ENCODE data around the gene SPCS3.

GRCh38 chr4:176307666-176307930 lies 12.2 kb upstream of the SPCS3 start:
- TF ChIP-seq CTCF (IDR thresholded peaks at IDR 0.05) (no peak), POLR2A (IDR thresholded peaks at IDR 0.05) (no peak)
